NCI-H82 (cell line): ENCODE measurements around the gene ANKS1A.
"Not testable (repeated sequence)": the region's sequence is repeated elsewhere in the genome, so short reads cannot be mapped to it uniquely, and the experiment has no call there.

Experiments
- DNase-seq: peaks from one replicate; lab custom pipeline; 2025; lab: John Stamatoyannopoulos, UW

The ANKS1A gene

GRCh38 chr6:35086282-35086632 lies 197.2 kb downstream of the ANKS1A start:
- no peak for DNase-seq

- DNase-seq, result no peak
Observed at GRCh38 chr6:35086636-35087360, 197.7 kb downstream of the ANKS1A start.

- DNase-seq, result no peak
Observed at GRCh38 chr6:35087361-35088280, 198.6 kb downstream of the ANKS1A start.

- DNase-seq, result no peak
Observed at GRCh38 chr6:35088281-35089215, 199.5 kb downstream of the ANKS1A start.

- peak; percentile 25 for DNase-seq
Observed at GRCh38 chr6:35089216-35089934, 200.3 kb downstream of the ANKS1A start.

GRCh38 chr6:35089935-35090505 lies 201.0 kb downstream of the ANKS1A start:
- DNase-seq, result no peak

- DNase-seq, result no peak
Observed at GRCh38 chr6:35090734-35091133, 201.7 kb downstream of the ANKS1A start.

- DNase-seq, result no peak
Observed at GRCh38 chr6:35091346-35092083, 202.5 kb downstream of the ANKS1A start.

GRCh38 chr6:35092362-35093117 lies 203.5 kb downstream of the ANKS1A start:
- DNase-seq, result no peak

GRCh38 chr6:35093118-35093445 lies 204.0 kb downstream of the ANKS1A start:
- DNase-seq, result no peak

GRCh38 chr6:35093783-35094182 lies 204.7 kb downstream of the ANKS1A start:
- DNase-seq, result no peak

- DNase-seq, result no peak
Observed at GRCh38 chr6:35094183-35094582, 205.1 kb downstream of the ANKS1A start.

GRCh38 chr6:35096129-35096862 lies 207.2 kb downstream of the ANKS1A start:
- DNase-seq, result peak; percentile 96

GRCh38 chr6:35099116-35099515 lies 210.1 kb downstream of the ANKS1A start:
- DNase-seq, result no peak

- DNase-seq, result no peak
Observed at GRCh38 chr6:35105078-35105477, 216.0 kb downstream of the ANKS1A start.

- not testable (repeated sequence) for DNase-seq
Observed at GRCh38 chr6:35106061-35106460, 217.0 kb downstream of the ANKS1A start.

- not testable (repeated sequence) for DNase-seq
Observed at GRCh38 chr6:35107208-35107607, 218.2 kb downstream of the ANKS1A start.

- DNase-seq, result not testable (repeated sequence)
Observed at GRCh38 chr6:35107761-35108160, 218.7 kb downstream of the ANKS1A start.

GRCh38 chr6:35108309-35108885 lies 219.3 kb downstream of the ANKS1A start:
- no peak for DNase-seq
